Stomach (tissue), 4 donors: ENCODE results near the gene ANTXR1.

ENCODE experiments used
- CTCF ChIP-seq, 7 experiments: fragments of 450-650 bp in 4 of 7; fragments of 200-600 bp in 3 of 7; sonication (generic) in 3 of 7; IDR thresholded peaks; one replicate each; pipeline ENCODE4 v1.5.1; 2016 to 2019; ENCODE audit warnings: antibody characterized with exemption in 7 of 7, control low read depth in 2 of 7, mild to moderate bottlenecking in 1 of 7
- POLR2A ChIP-seq, 4 donors: fragments of 450-650 bp; IDR thresholded peaks; one replicate each; pipeline ENCODE4 v1.6.1; 2016; ENCODE audit warnings: antibody characterized with exemption in 4 of 4, control low read depth in 2 of 4, mild to moderate bottlenecking in 1 of 4, moderate library complexity in 1 of 4
- POLR2AphosphoS5 ChIP-seq, 3 donors: sonication (generic); formaldehyde crosslinking; IDR thresholded peaks; one replicate each; pipeline ENCODE4 v1.6.1; 2016; ENCODE audit warnings: antibody characterized with exemption in 3 of 3

GRCh38 chr2:69061525-69061924 lies 48.5 kb downstream of the ANTXR1 start:
- no peak for TF ChIP-seq CTCF (IDR thresholded peaks at IDR 0.05)
- TF ChIP-seq POLR2A (IDR thresholded peaks at IDR 0.05), result no peak
- no peak for TF ChIP-seq POLR2AphosphoS5 (IDR thresholded peaks at IDR 0.05)
